GM12878 (cell line): Measurements from ENCODE around the gene ANKRD11. TPM values are rescaled to one million over a fixed set of nuclear protein-coding genes. Genes with fewer than 3 reads are reported as not detected.

Experiments used
- ATAC-seq: fragments of 200-7000 bp; cut with Tn5 transposase; 3 replicates; pipeline ENCODE4 v1.9.1; 2020; ENCODE audit warnings: mild to moderate bottlenecking, moderate library complexity
- BruUV-seq: library from RNA; stranded (reverse); fragments of 400-500 nt; replicated peaks from 2 replicates; lab custom pipeline; 2021; lab: Mats Ljungman, UMichigan
- CTCF ChIA-PET: fragments of 300-600 bp; sonication (Branson Sonifier 250); formaldehyde crosslinking; extraction: SDS; loops from one replicate; lab custom pipeline; 2021; ENCODE audit warnings: inconsistent platforms; lab: Yijun Ruan, JAX
- POLR2A ChIA-PET: fragments of 350-600 bp; formaldehyde crosslinking; extraction: SDS; loops from one replicate; lab custom pipeline; 2021; ENCODE audit warnings: inconsistent platforms; lab: Charles Lee
- RAD21 ChIA-PET: fragments of 300-600 bp; sonication (Branson Sonifier 250); formaldehyde crosslinking; loops from one replicate; lab custom pipeline; 2023; ENCODE audit warnings: antibody characterized with exemption; ENCODE audit not compliant: unreplicated experiment; lab: Charles Lee
- SMC1A ChIA-PET: fragments of 300-600 bp; sonication (Branson Sonifier 250); formaldehyde crosslinking; loops from one replicate; lab custom pipeline; 2023; ENCODE audit not compliant: unreplicated experiment, uncharacterized antibody; lab: Charles Lee
- DNase-seq: peaks from one replicate; pipeline ENCODE4 v3.0.0-alpha.2; 2011; ENCODE audit warnings: low read depth, low spot score
- FAIRE-seq: peaks from 3 replicates; lab custom pipeline; 2011; peaks lifted over from hg19 to GRCh38; lab: Jason Lieb, UNC
- H2AFZ ChIP-seq: 2 replicates; pipeline ENCODE4 v1.6.0; 2011; ENCODE audit warnings: low read depth, low read length, control low read depth; ENCODE audit not compliant: control insufficient read depth
- H3K27ac ChIP-seq: 2 replicates; pipeline ENCODE4 v1.5.1; 2011; ENCODE audit warnings: control low read depth; ENCODE audit not compliant: control insufficient read depth, insufficient read depth
- H3K27me3 ChIP-seq, 2 experiments: replicated peaks in 1 of 2; 2 replicates each; pipeline versions ENCODE4 v1.6.0 to v1.6.1; 2011; ENCODE audit warnings: low read length in 1 of 2; ENCODE audit not compliant: control insufficient read depth in 2 of 2, insufficient read depth in 2 of 2
- H3K36me3 ChIP-seq, 2 experiments: 2 replicates each; pipeline ENCODE4 v1.5.1; 2011; ENCODE audit warnings: low read length in 1 of 2; ENCODE audit not compliant: control insufficient read depth in 2 of 2, insufficient read depth in 2 of 2
- H3K4me1 ChIP-seq: 2 replicates; pipeline ENCODE4 v1.6.1; 2011; ENCODE audit warnings: mild to moderate bottlenecking, low read length, moderate library complexity, mixed read lengths; ENCODE audit not compliant: control insufficient read depth, insufficient read depth
- H3K4me2 ChIP-seq: 2 replicates; pipeline ENCODE4 v1.6.0; 2011; ENCODE audit warnings: control low read depth; ENCODE audit not compliant: control insufficient read depth, insufficient read depth
- H3K4me3 ChIP-seq: fragments of 200-600 bp; sonication (generic); 2 replicates; pipeline ENCODE4 v1.5.1; 2016
- H3K79me2 ChIP-seq: 2 replicates; pipeline ENCODE4 v1.6.0; 2011; ENCODE audit warnings: low read length; ENCODE audit not compliant: control insufficient read depth, insufficient read depth
- H3K9ac ChIP-seq: 2 replicates; pipeline ENCODE4 v1.8.0; 2011; ENCODE audit warnings: low read length, control low read depth, mixed read lengths; ENCODE audit not compliant: control insufficient read depth, insufficient read depth
- H3K9me3 ChIP-seq: replicated peaks from 3 replicates; pipeline ENCODE4 v1.5.1; 2011; ENCODE audit warnings: mild to moderate bottlenecking, low read length; ENCODE audit not compliant: control insufficient read depth, insufficient read depth
- H4K20me1 ChIP-seq: 2 replicates; pipeline ENCODE4 v1.6.0; 2011; ENCODE audit not compliant: control insufficient read depth, insufficient read depth
- CBX3 ChIP-seq: fragments of 200-600 bp; sonication (generic); IDR thresholded peaks from 2 replicates; pipeline ENCODE4 v1.6.1; 2016; ENCODE audit warnings: low read depth, borderline replicate concordance
- CBX5 ChIP-seq: sonication (generic); IDR thresholded peaks from 2 replicates; pipeline ENCODE4 v1.6.1; 2016; ENCODE audit warnings: low read depth, moderate library complexity, mild to moderate bottlenecking, inconsistent platforms
- FOXM1 ChIP-seq: IDR thresholded peaks from 2 replicates; pipeline ENCODE4 v1.6.1; 2012; ENCODE audit warnings: low read depth, mild to moderate bottlenecking, inconsistent platforms, low read length, moderate library complexity
- NBN ChIP-seq: fragments of 450-650 bp; IDR thresholded peaks from 2 replicates; pipeline ENCODE4 v1.6.1; 2016
- YY1 ChIP-seq: IDR thresholded peaks from 2 replicates; pipeline ENCODE4 v1.6.1; 2011; ENCODE audit warnings: low read depth, mild to moderate bottlenecking, low read length
- WGBS: methylation state at CpG from one replicate; pipeline ENCODE4 v1.1.6; 2016; ENCODE audit warnings: low lambda C conversion rate; ENCODE audit not compliant: insufficient replicate concordance, insufficient coverage; ENCODE audit errors: missing lambda C conversion rate; 5-methylcytosine and 5-hydroxymethylcytosine counted together
- in situ Hi-C: fragments of 300-500 bp; cut with MboI; formaldehyde crosslinking; loops from 9 replicates; pipeline ENCODE4 v1.14.3; 2018; ENCODE audit warnings: mixed read lengths
- intact Hi-C: fragments of 100-400 bp; cut with micrococcal nuclease; formaldehyde crosslinking; loops from one replicate; pipeline ENCODE4 v1.14.2; 2022; ENCODE audit not compliant: unreplicated experiment
- polyA plus RNA-seq, 11 experiments: library from polyadenylated mRNA; depleted of rRNA in 4 of 11; unstranded in 6 of 11; stranded (reverse) in 5 of 11; fragments of >200 nt; fragmentation: Nextera tagmentation in 4 of 11; fragmentation: Illumina TruSeq in 1 of 11; extraction: Ambion mirVana in 4 of 11; extraction: Trizol in 1 of 11; gene quantifications; 1 replicate in 1 of 11; 2 replicates in 10 of 11; pipeline versions ENCODE4 v1.2.1 to v1.2.3, GENCODE V29; 2011 to 2016; ENCODE audit warnings: inconsistent platforms in 2 of 11, missing spikeins in 2 of 11, low read depth in 1 of 11
- total RNA-seq, 4 experiments: library from RNA; depleted of rRNA in 3 of 4; stranded (reverse); fragments of >200 nt in 3 of 4; fragmentation: Illumina TruSeq in 1 of 4; extraction: Trizol in 1 of 4; gene quantifications; 2 replicates each; pipeline versions ENCODE4 v1.2.1 to v1.2.3, GENCODE V29; 2013 to 2021
- TF ChIP-seq, protein P1 (sequence below): fragments of 450-650 bp; IDR thresholded peaks from 2 replicates; pipeline ENCODE4 v1.6.1; 2017; ENCODE audit warnings: mild to moderate bottlenecking, low read depth, inconsistent platforms; ENCODE audit not compliant: poor library complexity, severe bottlenecking
- TF ChIP-seq, protein P2 (sequence below): fragments of 450-650 bp; IDR thresholded peaks from 2 replicates; pipeline ENCODE4 v1.6.1; 2017; ENCODE audit warnings: mild to moderate bottlenecking, moderate library complexity
- TF ChIP-seq, protein P3 (sequence below): fragments of 450-650 bp; IDR thresholded peaks from 2 replicates; pipeline ENCODE4 v1.6.1; 2016; ENCODE audit warnings: mild to moderate bottlenecking

Gene ANKRD11
- total and polyA plus RNA-seq, 10 of the 15 experiments (the other 5 are each of a cell fraction or from before 2014, with no cell fraction given) = 5.1 to 103 (median 27.4) TPM

DNA sequence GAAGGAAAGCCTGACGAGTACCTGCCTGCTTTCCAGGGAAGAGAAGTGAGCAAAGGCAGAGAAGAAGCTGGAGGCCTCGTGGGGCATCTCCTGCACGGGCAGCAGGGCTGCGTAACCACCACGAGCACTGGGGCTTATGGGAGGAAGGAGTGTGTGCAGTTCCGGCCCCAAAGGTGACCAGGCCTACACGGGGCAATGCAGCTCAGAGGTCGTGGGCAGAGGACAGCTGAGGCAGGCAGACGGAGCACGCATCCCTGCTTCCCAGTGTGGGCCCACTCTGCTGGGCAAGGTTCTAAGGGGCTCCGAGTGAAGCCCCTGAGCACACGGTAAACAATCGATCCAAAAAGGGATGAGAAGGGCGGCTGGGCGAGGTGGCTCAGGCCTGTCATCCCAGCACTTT is 109.7 kb downstream of the ANKRD11 start:
- Histone ChIP-seq H3K4me3 (no peak overlapping the region), H4K20me1 (peaks cover 32% of the 10 kb centered on the region), H3K4me1 (peaks cover 9% of the 10 kb centered on the region), H3K36me3 (peaks cover 0 to 3% of the 10 kb centered on the region in 2 experiments; a peak in 1 of 4 replicates), H3K79me2 (peaks cover 90% of the 10 kb centered on the region), H3K27ac (no peak overlapping the region), H3K9ac (no peak overlapping the region), H3K9me3 (peaks cover 9% of the 10 kb centered on the region), H3K4me2 (no peak overlapping the region), H2AFZ (no peak overlapping the region), H3K27me3 (no peaks in the 10 kb centered on the region)
- POLR2A ChIA-PET = interaction anchor here (0.6 kb wide), 1 partner anchor 152 kb away, joined by 3 read pairs; no protein-coding TSS in a partner anchor
- no peak for ATAC-seq
- intact Hi-C loops (no loop called here), in situ Hi-C loops (no loop called here)
- RAD21 ChIA-PET = no interaction called here
- SMC1A ChIA-PET = no interaction called here
- CTCF ChIA-PET = interaction anchor here (0.6 kb wide), 1 partner anchor 66 kb away, joined by 3 read pairs; no protein-coding TSS in a partner anchor
- DNase-seq = no peak
- no peak for TF ChIP-seq CBX3
- TF ChIP-seq FOXM1 = no peak
- no peak for TF ChIP-seq CBX5
- TF ChIP-seq, protein P1, sequence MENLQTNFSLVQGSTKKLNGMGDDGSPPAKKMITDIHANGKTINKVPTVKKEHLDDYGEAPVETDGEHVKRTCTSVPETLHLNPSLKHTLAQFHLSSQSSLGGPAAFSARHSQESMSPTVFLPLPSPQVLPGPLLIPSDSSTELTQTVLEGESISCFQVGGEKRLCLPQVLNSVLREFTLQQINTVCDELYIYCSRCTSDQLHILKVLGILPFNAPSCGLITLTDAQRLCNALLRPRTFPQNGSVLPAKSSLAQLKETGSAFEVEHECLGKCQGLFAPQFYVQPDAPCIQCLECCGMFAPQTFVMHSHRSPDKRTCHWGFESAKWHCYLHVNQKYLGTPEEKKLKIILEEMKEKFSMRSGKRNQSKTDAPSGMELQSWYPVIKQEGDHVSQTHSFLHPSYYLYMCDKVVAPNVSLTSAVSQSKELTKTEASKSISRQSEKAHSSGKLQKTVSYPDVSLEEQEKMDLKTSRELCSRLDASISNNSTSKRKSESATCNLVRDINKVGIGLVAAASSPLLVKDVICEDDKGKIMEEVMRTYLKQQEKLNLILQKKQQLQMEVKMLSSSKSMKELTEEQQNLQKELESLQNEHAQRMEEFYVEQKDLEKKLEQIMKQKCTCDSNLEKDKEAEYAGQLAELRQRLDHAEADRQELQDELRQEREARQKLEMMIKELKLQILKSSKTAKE = no peak
- TF ChIP-seq, protein P2, sequence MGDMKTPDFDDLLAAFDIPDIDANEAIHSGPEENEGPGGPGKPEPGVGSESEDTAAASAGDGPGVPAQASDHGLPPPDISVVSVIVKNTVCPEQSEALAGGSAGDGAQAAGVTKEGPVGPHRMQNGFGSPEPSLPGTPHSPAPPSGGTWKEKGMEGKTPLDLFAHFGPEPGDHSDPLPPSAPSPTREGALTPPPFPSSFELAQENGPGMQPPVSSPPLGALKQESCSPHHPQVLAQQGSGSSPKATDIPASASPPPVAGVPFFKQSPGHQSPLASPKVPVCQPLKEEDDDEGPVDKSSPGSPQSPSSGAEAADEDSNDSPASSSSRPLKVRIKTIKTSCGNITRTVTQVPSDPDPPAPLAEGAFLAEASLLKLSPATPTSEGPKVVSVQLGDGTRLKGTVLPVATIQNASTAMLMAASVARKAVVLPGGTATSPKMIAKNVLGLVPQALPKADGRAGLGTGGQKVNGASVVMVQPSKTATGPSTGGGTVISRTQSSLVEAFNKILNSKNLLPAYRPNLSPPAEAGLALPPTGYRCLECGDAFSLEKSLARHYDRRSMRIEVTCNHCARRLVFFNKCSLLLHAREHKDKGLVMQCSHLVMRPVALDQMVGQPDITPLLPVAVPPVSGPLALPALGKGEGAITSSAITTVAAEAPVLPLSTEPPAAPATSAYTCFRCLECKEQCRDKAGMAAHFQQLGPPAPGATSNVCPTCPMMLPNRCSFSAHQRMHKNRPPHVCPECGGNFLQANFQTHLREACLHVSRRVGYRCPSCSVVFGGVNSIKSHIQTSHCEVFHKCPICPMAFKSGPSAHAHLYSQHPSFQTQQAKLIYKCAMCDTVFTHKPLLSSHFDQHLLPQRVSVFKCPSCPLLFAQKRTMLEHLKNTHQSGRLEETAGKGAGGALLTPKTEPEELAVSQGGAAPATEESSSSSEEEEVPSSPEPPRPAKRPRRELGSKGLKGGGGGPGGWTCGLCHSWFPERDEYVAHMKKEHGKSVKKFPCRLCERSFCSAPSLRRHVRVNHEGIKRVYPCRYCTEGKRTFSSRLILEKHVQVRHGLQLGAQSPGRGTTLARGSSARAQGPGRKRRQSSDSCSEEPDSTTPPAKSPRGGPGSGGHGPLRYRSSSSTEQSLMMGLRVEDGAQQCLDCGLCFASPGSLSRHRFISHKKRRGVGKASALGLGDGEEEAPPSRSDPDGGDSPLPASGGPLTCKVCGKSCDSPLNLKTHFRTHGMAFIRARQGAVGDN = no peak
- TF ChIP-seq, protein P3, sequence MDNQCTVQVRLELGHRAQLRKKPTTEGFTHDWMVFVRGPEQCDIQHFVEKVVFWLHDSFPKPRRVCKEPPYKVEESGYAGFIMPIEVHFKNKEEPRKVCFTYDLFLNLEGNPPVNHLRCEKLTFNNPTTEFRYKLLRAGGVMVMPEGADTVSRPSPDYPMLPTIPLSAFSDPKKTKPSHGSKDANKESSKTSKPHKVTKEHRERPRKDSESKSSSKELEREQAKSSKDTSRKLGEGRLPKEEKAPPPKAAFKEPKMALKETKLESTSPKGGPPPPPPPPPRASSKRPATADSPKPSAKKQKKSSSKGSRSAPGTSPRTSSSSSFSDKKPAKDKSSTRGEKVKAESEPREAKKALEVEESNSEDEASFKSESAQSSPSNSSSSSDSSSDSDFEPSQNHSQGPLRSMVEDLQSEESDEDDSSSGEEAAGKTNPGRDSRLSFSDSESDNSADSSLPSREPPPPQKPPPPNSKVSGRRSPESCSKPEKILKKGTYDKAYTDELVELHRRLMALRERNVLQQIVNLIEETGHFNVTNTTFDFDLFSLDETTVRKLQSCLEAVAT = no peak
- TF ChIP-seq NBN = no peak
- TF ChIP-seq YY1 = no peak
- FAIRE-seq = no peak
- WGBS = 81% methylated on average over 15 of the region's 15 CpGs
- BruUV-seq = no TSS peak
